ENCODE results near the gene KDM3B. TPM values are rescaled to one million over a fixed set of nuclear protein-coding genes. Genes with fewer than 3 reads are reported as not detected.

The KDM3B gene
- total and polyA plus RNA-seq, 9 of the 15 experiments (the other 6 are each of a cell fraction or from before 2014, with no cell fraction given), result 13.8 to 62.8 (median 41.9) TPM

DNA sequence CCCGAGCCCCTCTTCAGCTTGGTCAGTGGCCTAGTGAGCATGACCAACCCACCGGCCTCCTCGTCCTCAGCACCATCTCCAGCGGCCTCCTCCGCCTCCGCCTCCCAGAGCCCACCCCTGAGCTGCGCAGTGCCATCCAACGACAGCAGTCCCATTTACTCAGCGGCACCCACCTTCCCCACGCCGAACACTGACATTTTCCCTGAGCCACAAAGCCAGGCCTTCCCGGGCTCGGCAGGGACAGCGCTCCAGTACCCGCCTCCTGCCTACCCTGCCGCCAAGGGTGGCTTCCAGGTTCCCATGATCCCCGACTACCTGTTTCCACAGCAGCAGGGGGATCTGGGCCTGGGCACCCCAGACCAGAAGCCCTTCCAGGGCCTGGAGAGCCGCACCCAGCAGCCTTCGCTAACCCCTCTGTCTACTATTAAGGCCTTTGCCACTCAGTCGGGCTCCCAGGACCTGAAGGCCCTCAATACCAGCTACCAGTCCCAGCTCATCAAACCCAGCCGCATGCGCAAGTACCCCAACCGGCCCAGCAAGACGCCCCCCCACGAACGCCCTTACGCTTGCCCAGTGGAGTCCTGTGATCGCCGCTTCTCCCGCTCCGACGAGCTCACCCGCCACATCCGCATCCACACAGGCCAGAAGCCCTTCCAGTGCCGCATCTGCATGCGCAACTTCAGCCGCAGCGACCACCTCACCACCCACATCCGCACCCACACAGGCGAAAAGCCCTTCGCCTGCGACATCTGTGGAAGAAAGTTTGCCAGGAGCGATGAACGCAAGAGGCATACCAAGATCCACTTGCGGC lies 114.6 kb downstream of the KDM3B start (continued):
- TF ChIP-seq, protein P1, sequence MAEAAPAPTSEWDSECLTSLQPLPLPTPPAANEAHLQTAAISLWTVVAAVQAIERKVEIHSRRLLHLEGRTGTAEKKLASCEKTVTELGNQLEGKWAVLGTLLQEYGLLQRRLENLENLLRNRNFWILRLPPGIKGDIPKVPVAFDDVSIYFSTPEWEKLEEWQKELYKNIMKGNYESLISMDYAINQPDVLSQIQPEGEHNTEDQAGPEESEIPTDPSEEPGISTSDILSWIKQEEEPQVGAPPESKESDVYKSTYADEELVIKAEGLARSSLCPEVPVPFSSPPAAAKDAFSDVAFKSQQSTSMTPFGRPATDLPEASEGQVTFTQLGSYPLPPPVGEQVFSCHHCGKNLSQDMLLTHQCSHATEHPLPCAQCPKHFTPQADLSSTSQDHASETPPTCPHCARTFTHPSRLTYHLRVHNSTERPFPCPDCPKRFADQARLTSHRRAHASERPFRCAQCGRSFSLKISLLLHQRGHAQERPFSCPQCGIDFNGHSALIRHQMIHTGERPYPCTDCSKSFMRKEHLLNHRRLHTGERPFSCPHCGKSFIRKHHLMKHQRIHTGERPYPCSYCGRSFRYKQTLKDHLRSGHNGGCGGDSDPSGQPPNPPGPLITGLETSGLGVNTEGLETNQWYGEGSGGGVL (CRISPR knock-in tag; IDR thresholded peaks at IDR 0.05), result no peak
- TF ChIP-seq BDP1 (IDR thresholded peaks at IDR 0.05; ENCODE audit: insufficient read depth, insufficient read length), result no peak
- TF ChIP-seq CEBPG (CRISPR knock-in tag; IDR thresholded peaks at IDR 0.05), result no peak
- no peak for TF ChIP-seq CEBPG (tag; conservative IDR thresholded peaks at IDR 0.05 in 1 of 2, IDR thresholded peaks at IDR 0.05 in 1 of 2)
- no peak for TF ChIP-seq ZNF184 (CRISPR knock-in tag; IDR thresholded peaks at IDR 0.05)
- no peak for TF ChIP-seq NCOA4 (IDR thresholded peaks at IDR 0.05; ENCODE audit: partially characterized antibody)
- no peak for TF ChIP-seq ZNF436 (CRISPR knock-in tag; IDR thresholded peaks at IDR 0.05)
- TF ChIP-seq PCBP1 (IDR thresholded peaks at IDR 0.05; ENCODE audit: low read depth, low read length, poor library complexity, severe bottlenecking), result peak; percentile 100
- TF ChIP-seq, protein P2, sequence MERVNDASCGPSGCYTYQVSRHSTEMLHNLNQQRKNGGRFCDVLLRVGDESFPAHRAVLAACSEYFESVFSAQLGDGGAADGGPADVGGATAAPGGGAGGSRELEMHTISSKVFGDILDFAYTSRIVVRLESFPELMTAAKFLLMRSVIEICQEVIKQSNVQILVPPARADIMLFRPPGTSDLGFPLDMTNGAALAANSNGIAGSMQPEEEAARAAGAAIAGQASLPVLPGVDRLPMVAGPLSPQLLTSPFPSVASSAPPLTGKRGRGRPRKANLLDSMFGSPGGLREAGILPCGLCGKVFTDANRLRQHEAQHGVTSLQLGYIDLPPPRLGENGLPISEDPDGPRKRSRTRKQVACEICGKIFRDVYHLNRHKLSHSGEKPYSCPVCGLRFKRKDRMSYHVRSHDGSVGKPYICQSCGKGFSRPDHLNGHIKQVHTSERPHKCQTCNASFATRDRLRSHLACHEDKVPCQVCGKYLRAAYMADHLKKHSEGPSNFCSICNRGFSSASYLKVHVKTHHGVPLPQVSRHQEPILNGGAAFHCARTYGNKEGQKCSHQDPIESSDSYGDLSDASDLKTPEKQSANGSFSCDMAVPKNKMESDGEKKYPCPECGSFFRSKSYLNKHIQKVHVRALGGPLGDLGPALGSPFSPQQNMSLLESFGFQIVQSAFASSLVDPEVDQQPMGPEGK (CRISPR knock-in tag; IDR thresholded peaks at IDR 0.05; ENCODE audit: borderline replicate concordance), result no peak
- TF ChIP-seq, protein P3, sequence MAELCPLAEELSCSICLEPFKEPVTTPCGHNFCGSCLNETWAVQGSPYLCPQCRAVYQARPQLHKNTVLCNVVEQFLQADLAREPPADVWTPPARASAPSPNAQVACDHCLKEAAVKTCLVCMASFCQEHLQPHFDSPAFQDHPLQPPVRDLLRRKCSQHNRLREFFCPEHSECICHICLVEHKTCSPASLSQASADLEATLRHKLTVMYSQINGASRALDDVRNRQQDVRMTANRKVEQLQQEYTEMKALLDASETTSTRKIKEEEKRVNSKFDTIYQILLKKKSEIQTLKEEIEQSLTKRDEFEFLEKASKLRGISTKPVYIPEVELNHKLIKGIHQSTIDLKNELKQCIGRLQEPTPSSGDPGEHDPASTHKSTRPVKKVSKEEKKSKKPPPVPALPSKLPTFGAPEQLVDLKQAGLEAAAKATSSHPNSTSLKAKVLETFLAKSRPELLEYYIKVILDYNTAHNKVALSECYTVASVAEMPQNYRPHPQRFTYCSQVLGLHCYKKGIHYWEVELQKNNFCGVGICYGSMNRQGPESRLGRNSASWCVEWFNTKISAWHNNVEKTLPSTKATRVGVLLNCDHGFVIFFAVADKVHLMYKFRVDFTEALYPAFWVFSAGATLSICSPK (IDR thresholded peaks at IDR 0.05; ENCODE audit: borderline replicate concordance), result no peak
- TF ChIP-seq FOXJ3 (CRISPR knock-in tag; IDR thresholded peaks at IDR 0.05), result no peak
- TF ChIP-seq KDM1A (IDR thresholded peaks at IDR 0.05), result no peak
- TF ChIP-seq SMARCB1 (IDR thresholded peaks at IDR 0.05; ENCODE audit: insufficient read length, low read depth), result no peak
- TF ChIP-seq DDX20 (tag; IDR thresholded peaks at IDR 0.05; ENCODE audit: low read depth), result no peak
- TF ChIP-seq RAD51 (IDR thresholded peaks at IDR 0.05; ENCODE audit: borderline replicate concordance, low read depth), result no peak
- TF ChIP-seq, protein P4, sequence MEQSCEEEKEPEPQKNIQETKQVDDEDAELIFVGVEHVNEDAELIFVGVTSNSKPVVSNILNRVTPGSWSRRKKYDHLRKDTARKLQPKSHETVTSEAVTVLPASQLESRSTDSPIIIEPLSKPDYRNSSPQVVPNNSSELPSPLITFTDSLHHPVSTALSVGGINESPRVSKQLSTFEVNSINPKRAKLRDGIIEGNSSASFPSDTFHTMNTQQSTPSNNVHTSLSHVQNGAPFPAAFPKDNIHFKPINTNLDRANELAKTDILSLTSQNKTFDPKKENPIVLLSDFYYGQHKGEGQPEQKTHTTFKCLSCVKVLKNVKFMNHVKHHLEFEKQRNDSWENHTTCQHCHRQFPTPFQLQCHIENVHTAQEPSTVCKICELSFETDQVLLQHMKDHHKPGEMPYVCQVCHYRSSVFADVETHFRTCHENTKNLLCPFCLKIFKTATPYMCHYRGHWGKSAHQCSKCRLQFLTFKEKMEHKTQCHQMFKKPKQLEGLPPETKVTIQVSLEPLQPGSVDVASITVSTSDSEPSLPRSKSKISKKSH (CRISPR knock-in tag; IDR thresholded peaks at IDR 0.05), result no peak
- TF ChIP-seq, protein P5, sequence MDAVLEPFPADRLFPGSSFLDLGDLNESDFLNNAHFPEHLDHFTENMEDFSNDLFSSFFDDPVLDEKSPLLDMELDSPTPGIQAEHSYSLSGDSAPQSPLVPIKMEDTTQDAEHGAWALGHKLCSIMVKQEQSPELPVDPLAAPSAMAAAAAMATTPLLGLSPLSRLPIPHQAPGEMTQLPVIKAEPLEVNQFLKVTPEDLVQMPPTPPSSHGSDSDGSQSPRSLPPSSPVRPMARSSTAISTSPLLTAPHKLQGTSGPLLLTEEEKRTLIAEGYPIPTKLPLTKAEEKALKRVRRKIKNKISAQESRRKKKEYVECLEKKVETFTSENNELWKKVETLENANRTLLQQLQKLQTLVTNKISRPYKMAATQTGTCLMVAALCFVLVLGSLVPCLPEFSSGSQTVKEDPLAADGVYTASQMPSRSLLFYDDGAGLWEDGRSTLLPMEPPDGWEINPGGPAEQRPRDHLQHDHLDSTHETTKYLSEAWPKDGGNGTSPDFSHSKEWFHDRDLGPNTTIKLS (IDR thresholded peaks at IDR 0.05; ENCODE audit: borderline replicate concordance, low read depth), result no peak
- no peak for TF ChIP-seq SMAD4 (CRISPR knock-in tag; conservative IDR thresholded peaks at IDR 0.05)
